Measurements from ENCODE around the gene BAHCC1.

Gene BAHCC1

GRCh38 chr17:81451823-81452222 is 56.6 kb downstream of the BAHCC1 start:
- ChIA-PET CTCF (interaction anchor here (0.8 to 2.7 kb wide), 2 partner anchors 11 to 12 kb away, joined by 3 to 10 read pairs; no protein-coding TSS in a partner anchor), POLR2A (interaction anchor here (0.5 kb wide), 1 partner anchor 1304 kb away, joined by 6 read pairs; no protein-coding TSS in a partner anchor)
- TF ChIP-seq ZNF404 (tag by site-specific recombination; IDR thresholded peaks at IDR 0.05) (no peak), ZNF157 (tag by site-specific recombination; IDR thresholded peaks at IDR 0.05) (no peak), BCL11A (tag by site-specific recombination; IDR thresholded peaks at IDR 0.05; ENCODE audit: low read depth) (no peak), ZNF121 (tag by site-specific recombination; IDR thresholded peaks at IDR 0.05) (no peak)

GRCh38 chr17:81452551-81452950 is 57.3 kb downstream of the BAHCC1 start:
- H3K4me3 ChIP-seq (ENCODE audit: low read depth, low read length), result no peak overlapping the region
- ChIA-PET POLR2A (interaction anchor here (1.2 kb wide), 1 partner anchor 33 kb away, joined by 4 read pairs; no protein-coding TSS in a partner anchor), CTCF (interaction anchor here (2.7 kb wide), 1 partner anchor 12 kb away, joined by 10 read pairs; no protein-coding TSS in a partner anchor)
- no peak overlapping the region for H3K27ac ChIP-seq (ENCODE audit: extremely low read depth, low read depth, low read length)
- peaks cover 0 to 47% of the 10 kb centered on the region in 2 experiments; a peak in 1 of 3 replicates for H3K36me3 ChIP-seq (ENCODE audit: control insufficient read depth in 2 of 2, insufficient read depth in 1 of 2, low read length in 2 of 2)
- TF ChIP-seq PATZ1 (tag by site-specific recombination; IDR thresholded peaks at IDR 0.05), result 0 out of 2 replicates have a peak, but pooled peaks have one; percentile 13
- TF ChIP-seq HOXC10 (CRISPR knock-in tag; IDR thresholded peaks at IDR 0.05), result no peak
- no peak for TF ChIP-seq ZNF704 (tag by site-specific recombination; IDR thresholded peaks at IDR 0.05)
- H3K4me1 ChIP-seq (ENCODE audit: control insufficient read depth, insufficient read depth, low read length), result no peaks in the 10 kb centered on the region
- no peaks in the 10 kb centered on the region for H3K9me3 ChIP-seq (ENCODE audit: control insufficient read depth, insufficient read depth, low read depth, low read length)

More at GRCh38 chr17:81451823-81452222, 56.6 kb downstream of the BAHCC1 start:
- H3K4me3 ChIP-seq (ENCODE audit: low read depth, low read length), result no peak overlapping the region
- peaks cover 0 to 50% of the 10 kb centered on the region in 2 experiments; a peak in 1 of 3 replicates for H3K36me3 ChIP-seq (ENCODE audit: control insufficient read depth in 2 of 2, insufficient read depth in 1 of 2, low read length in 2 of 2)
- no peaks in the 10 kb centered on the region for H3K9me3 ChIP-seq (ENCODE audit: control insufficient read depth, insufficient read depth, low read depth, low read length)
- H3K4me1 ChIP-seq (ENCODE audit: control insufficient read depth, insufficient read depth, low read length), result no peaks in the 10 kb centered on the region
- no peak overlapping the region for H3K27ac ChIP-seq (ENCODE audit: extremely low read depth, low read depth, low read length)

GRCh38 chr17:81453076-81453475 is 57.8 kb downstream of the BAHCC1 start:
- H3K4me1 ChIP-seq (ENCODE audit: control insufficient read depth, insufficient read depth, low read length), result no peaks in the 10 kb centered on the region
- no peak overlapping the region for H3K4me3 ChIP-seq (ENCODE audit: low read depth, low read length)
- POLR2A ChIA-PET, result interaction anchor here (0.5 to 1.2 kb wide), 2 partner anchors 34 to 378 kb away, joined by 4 to 6 read pairs; no protein-coding TSS in a partner anchor
- peaks cover 0 to 42% of the 10 kb centered on the region in 2 experiments; a peak in 1 of 3 replicates for H3K36me3 ChIP-seq (ENCODE audit: control insufficient read depth in 2 of 2, insufficient read depth in 1 of 2, low read length in 2 of 2)
- TF ChIP-seq GFI1B (tag by site-specific recombination; IDR thresholded peaks at IDR 0.05) (no peak), ZNF394 (tag by site-specific recombination; IDR thresholded peaks at IDR 0.05; ENCODE audit: borderline replicate concordance) (no peak), ZNF221 (tag by site-specific recombination; IDR thresholded peaks at IDR 0.05; ENCODE audit: borderline replicate concordance) (no peak), ZNF600 (tag by site-specific recombination; IDR thresholded peaks at IDR 0.05) (no peak), ZFP69B (tag by site-specific recombination; IDR thresholded peaks at IDR 0.05) (no peak), MYNN (tag by site-specific recombination; IDR thresholded peaks at IDR 0.05; ENCODE audit: borderline replicate concordance) (no peak), ZNF670 (tag by site-specific recombination; IDR thresholded peaks at IDR 0.05; ENCODE audit: low read depth) (no peak), ZNF335 (tag by site-specific recombination; conservative IDR thresholded peaks at IDR 0.05) (no peak), ZNF138 (tag by site-specific recombination; IDR thresholded peaks at IDR 0.05; ENCODE audit: borderline replicate concordance) (no peak), ZSCAN5A (tag by site-specific recombination; IDR thresholded peaks at IDR 0.05) (no peak)
- no peak overlapping the region for H3K27ac ChIP-seq (ENCODE audit: extremely low read depth, low read depth, low read length)
- H3K9me3 ChIP-seq (ENCODE audit: control insufficient read depth, insufficient read depth, low read depth, low read length), result no peaks in the 10 kb centered on the region
- CTCF ChIA-PET, result interaction anchor here (2.7 kb wide), 1 partner anchor 12 kb away, joined by 10 read pairs; no protein-coding TSS in a partner anchor

Data from HEK293 (cell line).